Measurements from ENCODE around the gene TMEM252.

The TMEM252 gene, protein sequence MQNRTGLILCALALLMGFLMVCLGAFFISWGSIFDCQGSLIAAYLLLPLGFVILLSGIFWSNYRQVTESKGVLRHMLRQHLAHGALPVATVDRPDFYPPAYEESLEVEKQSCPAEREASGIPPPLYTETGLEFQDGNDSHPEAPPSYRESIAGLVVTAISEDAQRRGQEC

DNA sequence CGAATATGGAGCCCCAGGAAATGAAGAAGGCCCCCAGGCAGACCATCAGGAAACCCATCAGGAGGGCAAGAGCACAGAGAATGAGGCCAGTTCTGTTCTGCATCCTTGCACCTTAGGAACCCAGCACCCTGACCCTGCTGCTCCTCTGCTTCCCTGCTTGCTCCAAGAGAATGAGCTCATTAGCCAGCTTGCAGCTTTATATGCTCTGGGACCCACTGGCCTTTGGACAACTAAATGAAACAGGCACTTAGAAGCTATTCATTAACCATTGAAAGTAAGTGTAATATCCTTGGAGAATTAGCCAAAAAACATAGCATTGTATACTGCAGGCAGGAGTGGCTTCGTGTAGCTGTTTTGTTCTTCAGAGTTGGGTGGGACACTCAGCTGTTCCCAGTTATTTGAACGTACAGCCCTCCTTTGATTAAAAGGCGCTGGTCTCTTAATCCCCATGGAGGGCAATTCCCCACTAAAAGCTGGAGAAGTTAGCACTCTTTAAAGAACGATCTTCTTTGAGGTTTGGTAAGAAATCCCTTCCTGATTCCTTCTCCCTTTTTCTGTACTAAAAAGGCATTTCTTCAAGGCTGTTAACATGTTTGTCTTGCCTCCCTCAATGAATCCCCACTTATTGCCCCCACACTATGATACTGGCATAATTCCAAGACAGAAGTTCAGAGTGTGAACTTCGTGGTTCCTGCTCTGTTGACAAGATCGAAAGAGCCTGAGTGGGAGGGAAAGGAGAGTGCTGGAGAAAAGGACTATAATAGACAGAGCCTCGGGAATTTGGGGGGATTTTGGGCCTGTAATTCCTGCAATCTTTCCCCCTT is at the start of gene TMEM252:
TSS of gene TMEM252 (minus strand) at position 172 of the 824 bp plus-strand sequence. CDS start at position 103, 69 bp downstream.
- DNase-seq (ENCODE audit: low read depth), result no peak

DNA sequence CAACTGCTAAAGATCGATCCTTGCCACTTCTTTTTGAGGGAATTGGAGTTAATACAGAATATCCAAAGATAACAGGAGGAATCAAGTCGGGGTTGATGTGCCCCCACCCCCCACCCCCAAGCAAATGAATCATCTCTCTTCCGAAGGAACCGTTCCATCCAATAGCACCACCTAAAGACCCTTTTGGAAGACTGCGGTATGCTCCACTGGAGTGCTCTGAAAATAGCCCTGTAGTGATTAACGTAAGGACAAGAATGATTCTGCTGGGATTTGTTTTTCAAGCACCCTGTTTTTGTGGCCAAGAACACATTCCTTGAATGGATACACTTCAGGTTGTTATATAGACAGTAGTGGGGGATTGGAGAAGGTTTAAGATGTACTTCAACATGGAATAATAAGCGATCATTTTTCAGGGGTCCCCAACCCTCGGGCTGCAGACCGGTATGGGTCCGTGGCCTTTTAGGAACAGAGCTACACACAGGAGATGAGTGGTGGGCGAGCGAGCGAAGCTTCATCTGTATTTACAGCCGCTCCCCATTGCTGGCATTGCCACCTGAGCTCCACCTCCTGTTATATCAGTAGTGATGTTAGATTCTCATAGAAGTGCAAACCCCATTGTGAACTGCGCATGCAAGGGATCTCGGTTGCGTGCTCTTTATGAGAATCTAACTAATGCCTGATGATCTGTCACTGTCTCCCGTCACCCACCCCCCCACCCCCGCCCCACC is 44.5 kb upstream of the TMEM252 start:
- no peak for DNase-seq (ENCODE audit: low read depth)

DNA sequence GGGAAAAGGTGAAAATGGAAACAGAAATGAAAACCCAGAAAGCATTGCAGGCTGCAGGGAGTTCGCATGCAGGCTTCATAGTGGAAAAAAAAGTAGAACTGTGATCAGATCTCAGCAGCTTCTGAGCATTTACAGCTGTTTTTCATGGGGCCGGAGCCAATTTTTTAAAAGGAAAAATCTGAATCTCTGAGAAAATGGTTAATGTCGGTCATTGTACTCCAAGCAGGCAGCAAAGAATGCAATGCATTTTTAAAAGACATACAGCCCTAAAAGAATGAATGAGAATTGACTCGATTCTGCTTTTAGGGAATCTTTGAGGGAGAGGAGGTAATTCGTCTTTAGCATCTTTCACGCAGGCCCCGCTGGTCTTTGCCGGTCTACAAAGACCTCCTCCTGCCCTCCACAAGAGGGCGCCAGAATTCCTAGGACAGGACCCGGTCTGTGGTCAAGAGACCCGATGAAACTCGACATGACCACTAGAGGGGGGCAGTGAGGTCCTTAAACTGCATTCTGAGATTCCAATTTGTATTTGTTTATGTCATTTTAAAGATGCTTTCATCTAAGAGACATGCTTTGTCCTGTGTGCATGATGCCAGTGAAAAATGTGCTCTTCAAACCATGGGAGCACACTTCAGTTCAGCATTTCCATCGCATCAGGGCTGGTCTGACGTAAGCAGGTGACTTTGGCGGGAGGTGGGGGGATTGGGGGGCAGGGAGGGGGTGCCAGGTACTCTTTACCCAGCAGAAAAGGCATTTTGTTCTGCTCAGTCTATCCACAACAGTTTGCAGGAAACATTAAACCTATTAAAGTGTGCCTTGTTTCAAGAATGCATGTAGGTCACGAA is 43.7 kb upstream of the TMEM252 start:
- DNase-seq (ENCODE audit: low read depth), result no peak

- DNase-seq (ENCODE audit: low read depth), result no peak
Observed at GRCh38 chr9:68581696-68582095, 41.0 kb upstream of the TMEM252 start.

DNA sequence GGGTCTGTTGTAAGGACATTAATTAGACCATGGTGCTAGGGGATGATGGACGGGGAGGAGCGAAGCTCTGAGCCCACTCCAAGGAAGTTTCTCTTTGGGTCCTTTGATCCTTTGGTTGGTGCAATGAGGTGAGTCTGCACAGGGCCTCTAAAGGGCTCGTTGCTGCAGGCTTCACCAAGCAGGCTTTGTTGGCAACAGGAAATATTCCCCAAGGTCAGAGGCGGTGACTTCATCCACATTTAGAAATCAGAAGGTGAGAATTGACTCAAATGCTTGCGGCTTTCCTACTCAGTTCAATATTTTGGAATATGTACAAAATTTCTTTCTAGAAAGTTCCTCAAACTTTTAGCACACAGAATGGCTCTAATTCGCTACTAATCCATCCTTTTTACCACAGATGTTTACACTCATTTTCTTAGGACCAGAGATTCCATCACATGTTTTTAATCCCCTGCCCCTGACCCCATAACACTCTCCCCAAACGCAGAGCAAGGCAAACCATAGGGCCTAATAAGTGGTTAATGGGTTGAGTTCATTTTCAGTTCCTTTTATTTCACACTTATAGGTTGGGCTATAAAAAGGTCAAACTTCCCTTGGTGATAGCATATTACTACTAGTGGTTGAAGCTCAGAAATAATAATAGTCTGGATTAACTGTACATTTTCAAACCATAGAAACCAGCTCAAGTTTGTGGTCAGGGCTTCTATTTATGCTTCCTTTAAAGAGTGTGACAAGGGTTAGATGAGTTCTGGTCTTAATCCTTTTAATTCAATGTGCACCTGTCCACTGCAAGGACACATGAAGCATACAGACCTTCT is 37.3 kb upstream of the TMEM252 start:
- no peak for DNase-seq (ENCODE audit: low read depth)

- DNase-seq (ENCODE audit: low read depth), result no peak
Observed at GRCh38 chr9:68575817-68576216, 35.1 kb upstream of the TMEM252 start.

GRCh38 chr9:68574150-68574549 is 33.5 kb upstream of the TMEM252 start:
- DNase-seq (ENCODE audit: low read depth), result no peak

GRCh38 chr9:68567565-68567964 is 26.9 kb upstream of the TMEM252 start:
- no peak for DNase-seq (ENCODE audit: low read depth)

GRCh38 chr9:68562461-68562860 is 21.8 kb upstream of the TMEM252 start:
- no peak for DNase-seq (ENCODE audit: low read depth)

GRCh38 chr9:68560071-68560844 is 19.6 kb upstream of the TMEM252 start:
- no peak for DNase-seq (ENCODE audit: low read depth)

GRCh38 chr9:68558545-68558944 is 17.9 kb upstream of the TMEM252 start:
- DNase-seq (ENCODE audit: low read depth), result no peak

- DNase-seq (ENCODE audit: low read depth), result no peak
Observed at GRCh38 chr9:68555437-68556150, 14.9 kb upstream of the TMEM252 start.

- DNase-seq (ENCODE audit: low read depth), result no peak
Observed at GRCh38 chr9:68552700-68553476, 12.2 kb upstream of the TMEM252 start.

DNA sequence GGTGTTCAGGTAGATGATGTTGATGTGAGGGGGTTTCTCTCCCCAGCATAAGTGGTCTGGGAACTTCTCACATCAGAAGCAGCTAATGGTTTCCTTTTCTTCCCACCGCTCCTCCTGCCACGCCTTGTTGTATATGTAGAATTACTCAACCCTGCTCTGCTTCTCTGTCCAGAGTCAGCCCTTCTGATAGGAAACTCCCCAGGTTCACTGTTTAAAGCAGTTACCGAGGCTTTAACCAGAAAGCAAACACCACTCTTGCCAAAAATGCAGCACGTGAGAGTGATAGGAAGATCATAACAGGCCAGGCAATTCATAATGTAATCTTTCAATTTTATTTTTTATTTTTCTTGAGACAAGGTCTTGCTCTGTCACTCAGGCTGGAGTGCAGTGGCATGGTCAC is 10.5 kb upstream of the TMEM252 start:
- no peak for DNase-seq (ENCODE audit: low read depth)

DNA sequence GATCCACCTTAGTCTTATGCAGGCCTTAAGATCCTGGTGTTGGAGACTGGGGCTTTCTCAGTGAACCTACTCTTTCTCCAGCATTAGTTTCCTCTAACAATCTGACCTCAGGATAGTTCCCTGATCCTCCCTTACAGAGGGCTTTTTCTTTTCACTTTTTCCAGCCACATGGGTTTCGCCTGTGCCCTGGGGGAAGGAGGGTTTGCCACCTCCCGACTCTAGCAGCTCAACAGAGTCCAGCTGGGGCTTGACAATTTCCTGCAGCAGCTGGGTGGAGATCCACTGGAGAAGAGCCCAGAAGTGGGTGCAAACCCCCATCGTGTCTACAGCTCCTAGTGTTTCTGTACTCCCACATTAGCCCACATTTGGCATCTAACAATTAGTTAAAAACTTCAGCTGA is 7.6 kb upstream of the TMEM252 start:
- DNase-seq (ENCODE audit: low read depth), result no peak

GRCh38 chr9:68547417-68547816 is 6.7 kb upstream of the TMEM252 start:
- DNase-seq (ENCODE audit: low read depth), result no peak

DNA sequence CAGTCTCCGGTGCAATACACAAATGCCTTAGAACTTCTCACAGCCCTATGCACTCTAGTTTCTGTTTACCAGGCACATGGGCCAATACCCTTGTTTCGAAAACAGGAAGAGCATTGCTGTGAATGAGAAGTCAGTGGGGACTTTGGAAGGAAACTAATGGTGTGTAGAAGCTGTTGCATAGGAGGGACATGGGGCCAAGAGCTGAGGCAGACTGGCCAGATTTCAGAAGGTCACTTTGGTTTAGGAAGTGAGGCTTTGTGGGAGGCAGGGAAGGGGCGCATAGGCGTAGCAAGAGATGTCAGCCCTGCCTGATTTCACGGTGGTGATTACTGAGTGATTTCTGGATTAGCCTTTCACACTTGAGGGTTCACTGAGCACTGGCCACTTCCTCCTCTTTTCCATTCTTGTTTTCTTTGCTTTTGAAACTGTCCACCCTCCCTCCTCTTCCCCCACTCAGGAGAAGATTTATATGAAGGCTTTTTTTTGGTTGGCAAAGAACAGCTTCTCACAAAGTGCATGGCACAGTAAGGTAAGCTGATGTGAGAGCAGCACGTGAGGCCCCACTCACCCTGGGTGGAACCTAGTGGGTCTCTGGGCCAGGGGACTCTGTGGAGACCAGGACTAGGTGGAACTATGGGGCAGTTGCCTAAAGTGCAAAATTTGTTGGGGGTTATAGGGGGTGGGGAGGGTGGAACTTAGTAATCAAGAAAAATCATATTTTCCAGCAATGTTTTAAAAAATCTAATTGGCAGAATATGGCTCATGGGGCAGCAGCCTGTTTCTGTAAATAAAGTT is 6.1 kb upstream of the TMEM252 start:
- no peak for DNase-seq (ENCODE audit: low read depth)

- DNase-seq (ENCODE audit: low read depth), result no peak
Observed at GRCh38 chr9:68545033-68545705, 4.5 kb upstream of the TMEM252 start.
